GM13976 (cell line): ENCODE data around the gene MLPH.

ENCODE experiments used
- DNase-seq: peaks from one replicate; pipeline ENCODE4 v3.0.0; 2012; ENCODE audit warnings: low spot score
- in situ Hi-C: fragments of 300-500 bp; cut with MboI; formaldehyde crosslinking; loops from one replicate; pipeline ENCODE4 v1.12.0; 2022; ENCODE audit warnings: low sequenced_read_pairs, mixed read lengths, inconsistent platforms; ENCODE audit not compliant: unreplicated experiment
- TF ChIP-seq, protein P1 (sequence below): IDR thresholded peaks from 2 replicates; pipeline ENCODE4 v1.5.1; 2012; ENCODE audit warnings: borderline replicate concordance, mild to moderate bottlenecking; ENCODE audit not compliant: insufficient read depth; ENCODE audit errors: extremely low read depth, missing control alignments, control extremely low read depth

Gene MLPH

DNA sequence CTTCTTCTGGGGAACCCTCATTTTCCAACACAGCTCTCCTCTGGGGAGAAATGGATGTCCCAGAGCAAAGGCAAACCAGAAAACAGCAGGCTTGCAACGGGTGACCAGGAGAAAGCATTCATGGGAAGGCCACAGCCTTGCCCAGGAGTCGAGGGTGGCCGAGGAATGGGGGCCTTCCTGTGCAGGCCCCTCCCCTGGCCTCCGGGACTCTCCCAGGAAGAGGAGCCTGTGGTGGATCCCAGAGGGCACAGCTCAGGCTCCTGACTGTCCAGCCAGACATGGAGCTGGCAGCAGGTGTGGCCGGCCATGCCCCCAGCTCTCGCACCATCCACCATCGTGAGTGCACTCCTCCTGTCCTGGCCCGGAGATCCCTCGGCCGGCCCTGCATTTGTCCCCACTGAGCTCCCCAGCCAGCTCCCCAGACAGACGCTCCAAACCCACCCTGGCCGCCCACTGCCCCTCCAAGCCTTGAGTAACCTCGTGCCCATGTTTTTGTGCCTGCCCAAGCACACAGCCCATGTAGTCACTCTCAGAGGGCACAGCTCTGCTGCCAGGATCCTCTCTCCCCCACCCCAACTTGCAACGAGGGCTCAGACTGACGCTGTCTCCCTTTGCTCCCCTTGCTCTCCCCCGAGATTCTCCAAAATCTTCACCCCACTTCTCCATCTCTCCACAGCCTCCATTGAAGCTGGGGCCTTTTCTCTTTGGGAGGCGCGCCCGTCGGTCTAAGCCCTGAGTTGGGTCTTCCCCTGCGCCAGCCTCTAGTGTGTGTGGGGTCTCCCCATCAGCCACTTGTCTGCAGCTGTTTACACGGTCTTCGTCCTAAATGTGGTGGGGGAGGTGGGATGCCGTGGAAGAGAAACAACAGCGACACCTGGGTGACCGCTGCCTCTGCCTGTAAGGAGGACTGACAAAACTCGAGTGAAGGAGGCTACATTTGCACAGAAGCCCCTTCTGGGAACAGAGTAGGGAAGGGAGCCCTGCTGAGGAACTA is 89.1 kb downstream of the MLPH start:
- in situ Hi-C loops: no loop called here
- TF ChIP-seq, protein P1, sequence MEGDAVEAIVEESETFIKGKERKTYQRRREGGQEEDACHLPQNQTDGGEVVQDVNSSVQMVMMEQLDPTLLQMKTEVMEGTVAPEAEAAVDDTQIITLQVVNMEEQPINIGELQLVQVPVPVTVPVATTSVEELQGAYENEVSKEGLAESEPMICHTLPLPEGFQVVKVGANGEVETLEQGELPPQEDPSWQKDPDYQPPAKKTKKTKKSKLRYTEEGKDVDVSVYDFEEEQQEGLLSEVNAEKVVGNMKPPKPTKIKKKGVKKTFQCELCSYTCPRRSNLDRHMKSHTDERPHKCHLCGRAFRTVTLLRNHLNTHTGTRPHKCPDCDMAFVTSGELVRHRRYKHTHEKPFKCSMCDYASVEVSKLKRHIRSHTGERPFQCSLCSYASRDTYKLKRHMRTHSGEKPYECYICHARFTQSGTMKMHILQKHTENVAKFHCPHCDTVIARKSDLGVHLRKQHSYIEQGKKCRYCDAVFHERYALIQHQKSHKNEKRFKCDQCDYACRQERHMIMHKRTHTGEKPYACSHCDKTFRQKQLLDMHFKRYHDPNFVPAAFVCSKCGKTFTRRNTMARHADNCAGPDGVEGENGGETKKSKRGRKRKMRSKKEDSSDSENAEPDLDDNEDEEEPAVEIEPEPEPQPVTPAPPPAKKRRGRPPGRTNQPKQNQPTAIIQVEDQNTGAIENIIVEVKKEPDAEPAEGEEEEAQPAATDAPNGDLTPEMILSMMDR: no peak
- no peak for DNase-seq

DNA sequence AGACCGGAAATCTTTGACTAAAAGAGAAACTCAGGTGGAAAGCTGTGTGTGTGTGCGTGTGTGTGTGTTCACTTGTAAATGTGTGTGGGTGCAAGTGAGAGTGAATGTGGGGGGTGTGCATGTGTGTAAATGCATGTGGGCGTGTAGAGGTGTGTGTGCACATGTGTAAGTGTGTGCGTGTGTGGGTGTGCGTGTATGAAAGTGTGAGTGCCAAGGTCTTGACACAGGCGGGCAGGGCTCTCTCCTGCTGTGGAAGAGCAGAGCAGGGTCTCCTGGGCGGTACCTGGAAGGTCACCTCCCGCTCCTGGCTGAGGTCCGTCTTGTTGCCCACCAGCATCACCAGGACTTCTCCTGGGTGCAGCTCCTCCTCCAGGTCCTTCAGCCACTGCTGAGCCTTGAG is 89.9 kb downstream of the MLPH start:
- in situ Hi-C loops: no loop called here
- DNase-seq: no peak
- TF ChIP-seq, protein P1: no peak

DNA sequence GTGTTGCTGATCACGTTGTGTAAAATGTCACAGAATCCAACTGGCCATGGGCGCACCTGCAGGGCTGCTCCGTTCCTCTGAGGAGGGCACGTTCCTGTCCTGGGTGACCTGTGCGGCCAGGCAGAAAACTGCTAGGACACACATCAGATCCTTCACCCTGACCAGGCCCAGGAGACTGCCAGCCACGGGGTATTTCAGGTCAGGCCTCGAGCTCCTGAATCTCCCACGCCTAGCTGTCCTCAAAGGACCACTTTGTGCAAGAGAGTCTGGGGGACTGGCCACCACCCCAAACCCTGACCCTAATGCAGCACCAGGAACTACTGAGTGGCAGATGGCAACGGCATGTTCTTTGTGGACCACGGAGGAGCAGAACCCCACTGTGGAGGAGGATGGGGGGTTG is 90.4 kb downstream of the MLPH start:
- TF ChIP-seq, protein P1: no peak
- DNase-seq: no peak
- in situ Hi-C loops: no loop called here

DNA sequence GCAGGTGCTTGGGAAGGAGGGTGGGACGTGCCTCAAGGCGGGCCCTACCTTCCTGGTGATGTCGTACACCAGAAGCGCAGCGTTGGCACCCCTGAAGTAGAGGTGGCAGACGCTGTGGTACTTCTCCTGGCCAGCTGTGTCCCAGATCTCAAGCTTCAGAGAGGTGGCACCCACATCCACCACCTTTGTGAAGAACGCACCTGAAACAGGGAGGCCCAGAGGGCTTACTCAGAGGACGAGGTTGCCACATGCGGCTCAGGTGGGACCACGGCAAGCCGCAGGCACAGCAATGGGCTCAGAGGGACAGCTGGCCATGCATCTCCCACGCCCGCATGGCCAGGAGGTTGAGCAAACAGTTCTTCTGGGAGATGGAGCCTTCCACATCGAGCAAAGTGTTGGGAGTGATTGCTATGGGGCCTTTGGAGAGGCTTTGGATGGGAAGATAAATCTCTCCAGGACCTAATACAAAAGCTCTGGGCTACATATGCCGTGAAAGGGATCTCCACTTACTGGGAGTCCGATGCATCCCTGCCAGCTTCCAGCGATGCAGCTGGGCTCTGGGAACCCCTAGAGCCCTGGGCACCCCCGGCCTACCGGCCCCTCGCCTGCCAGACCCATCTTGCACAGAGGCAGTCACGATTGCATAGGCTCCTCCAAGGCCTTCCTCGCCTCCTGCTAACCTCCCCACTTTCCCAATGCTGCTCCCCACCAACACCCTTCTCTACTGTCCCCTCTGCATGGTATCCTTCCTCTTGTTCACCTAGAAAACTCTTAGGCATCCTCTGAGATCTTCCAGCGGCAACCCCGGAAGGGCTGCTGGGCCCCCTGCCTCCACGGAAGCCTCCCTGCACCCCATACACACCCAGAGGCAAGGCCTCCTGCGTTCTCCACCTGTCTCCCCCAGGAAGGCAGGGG is 91.2 kb downstream of the MLPH start:
- in situ Hi-C loops: no loop called here
- no peak for DNase-seq
- TF ChIP-seq, protein P1: no peak

DNA sequence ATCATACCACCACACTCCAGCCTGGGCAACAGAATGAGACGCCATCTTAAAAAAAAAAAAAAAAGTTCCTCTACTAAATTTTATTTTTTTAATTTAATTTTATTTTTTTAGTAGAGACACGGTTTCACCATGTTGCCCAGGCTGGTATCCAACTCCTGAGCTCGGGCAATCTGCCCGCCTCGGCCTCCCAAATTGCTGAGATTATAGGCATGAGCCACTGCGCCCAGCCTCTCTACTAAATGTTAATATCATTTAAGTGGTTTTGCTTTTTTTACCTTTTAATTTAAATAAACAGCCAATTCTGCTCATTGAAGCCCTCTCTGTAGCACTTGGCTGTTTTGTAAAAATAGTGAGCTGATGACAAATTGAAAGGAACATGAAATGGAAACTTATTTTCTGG is 94.3 kb downstream of the MLPH start:
- in situ Hi-C loops: no loop called here
- TF ChIP-seq, protein P1: no peak

More for the DNA sequence above, 94.3 kb downstream of the MLPH start:
- no peak for DNase-seq
